Activated CD8-positive, alpha-beta memory T cell treated with anti-CD3 and anti-CD28 coated beads, Interleukin-2, amount 50 U/mL, for 24 hours (primary cell): ENCODE measurements around the gene RARB.

Experiments used
- DNase-seq: peaks from one replicate; pipeline ENCODE4 v3.0.0-alpha.2; 2020; ENCODE audit errors: extremely low read depth

Gene RARB

DNA sequence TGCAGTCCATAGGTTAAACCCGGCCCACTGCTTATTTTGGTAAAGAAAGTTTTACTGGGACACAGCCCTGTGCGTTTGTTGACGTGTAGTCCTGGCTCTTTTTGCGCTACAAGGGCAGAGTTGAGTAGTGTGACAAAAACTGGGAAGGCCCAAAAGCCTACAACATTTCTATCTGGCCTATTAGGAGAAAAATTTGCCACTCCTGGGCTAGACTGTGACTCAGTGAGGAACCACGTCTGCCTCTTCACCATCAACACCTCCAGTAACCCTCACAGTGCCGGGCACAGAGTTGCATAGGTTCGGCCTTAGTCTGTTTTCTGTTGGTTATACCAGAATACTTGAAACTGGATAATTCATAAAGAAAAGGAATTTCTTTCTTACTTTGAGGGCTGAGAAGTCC lies 126.3 kb downstream of the RARB start:
- no peak for DNase-seq

DNA sequence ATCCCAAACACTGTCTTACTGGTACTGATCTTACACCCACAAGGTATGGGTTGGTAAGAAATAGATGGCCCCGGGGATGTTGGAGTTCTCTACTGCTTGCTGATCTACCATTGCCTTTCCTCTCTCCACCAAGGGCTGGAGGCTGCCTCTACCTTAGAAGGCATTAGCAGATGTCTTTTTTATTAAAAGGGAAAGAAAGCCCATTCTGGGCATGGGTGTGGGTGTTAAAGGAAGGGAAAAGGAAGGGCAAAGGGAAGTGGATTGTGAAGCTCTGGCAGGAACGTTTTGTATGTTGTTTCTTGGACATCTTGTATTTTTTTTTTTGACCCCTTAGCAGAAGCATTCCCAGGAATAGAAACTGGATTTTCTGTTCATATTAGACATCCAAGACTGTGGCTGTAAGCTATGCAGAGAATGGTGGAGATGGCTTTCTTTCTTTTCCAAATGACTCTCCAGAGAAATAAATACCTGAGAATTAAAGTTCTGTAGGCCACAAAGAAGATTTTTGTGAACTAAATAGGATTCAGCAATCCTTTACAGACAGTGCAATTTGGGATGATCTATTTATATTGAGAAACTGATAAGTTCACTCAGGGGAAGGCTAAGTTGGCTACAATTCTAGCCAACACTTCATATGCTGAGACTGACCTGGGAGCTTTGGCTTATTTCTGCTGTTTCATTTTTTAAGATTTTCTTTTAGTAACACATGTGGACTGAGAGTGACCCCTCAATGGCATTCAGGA lies 127.8 kb downstream of the RARB start:
- no peak for DNase-seq

DNA sequence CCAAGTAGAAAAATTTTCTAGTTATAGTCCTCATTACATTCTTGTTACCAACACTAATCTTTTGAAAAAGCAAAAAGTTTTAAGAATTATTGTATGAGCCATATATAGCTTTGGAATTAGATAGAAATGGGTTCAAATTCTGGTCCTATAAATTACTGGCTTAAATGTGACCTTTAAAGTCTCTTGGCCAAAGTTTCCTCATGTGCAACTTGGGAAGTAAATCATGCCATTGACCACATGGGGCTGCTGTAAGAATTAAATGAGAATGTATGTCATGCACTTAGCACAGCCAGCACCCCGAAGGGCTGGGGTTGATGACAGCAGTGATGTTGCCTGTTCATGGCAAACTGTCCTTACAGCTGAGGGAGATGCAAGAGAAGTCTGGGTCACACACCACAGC lies 128.4 kb downstream of the RARB start:
- DNase-seq, result no peak

DNA sequence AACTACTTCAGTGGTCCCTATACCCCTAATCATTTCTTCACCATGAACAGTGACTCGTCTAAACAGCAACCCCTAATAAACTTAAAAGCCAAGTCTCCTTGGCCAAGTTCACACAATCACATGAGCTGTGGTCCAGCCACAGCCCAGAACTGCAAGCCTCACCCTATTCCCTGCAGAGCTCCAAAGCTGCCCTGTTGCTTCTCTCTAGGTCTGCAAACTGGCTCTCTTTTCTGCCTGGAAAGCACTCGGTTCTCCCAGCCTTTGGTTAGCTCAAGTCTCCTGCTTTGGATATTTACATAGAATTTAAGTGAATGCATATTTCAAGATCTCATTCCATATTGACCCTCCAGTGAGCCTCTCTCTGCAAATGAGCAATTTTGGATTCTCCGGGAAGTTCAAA lies 129.6 kb downstream of the RARB start:
- no peak for DNase-seq

DNA sequence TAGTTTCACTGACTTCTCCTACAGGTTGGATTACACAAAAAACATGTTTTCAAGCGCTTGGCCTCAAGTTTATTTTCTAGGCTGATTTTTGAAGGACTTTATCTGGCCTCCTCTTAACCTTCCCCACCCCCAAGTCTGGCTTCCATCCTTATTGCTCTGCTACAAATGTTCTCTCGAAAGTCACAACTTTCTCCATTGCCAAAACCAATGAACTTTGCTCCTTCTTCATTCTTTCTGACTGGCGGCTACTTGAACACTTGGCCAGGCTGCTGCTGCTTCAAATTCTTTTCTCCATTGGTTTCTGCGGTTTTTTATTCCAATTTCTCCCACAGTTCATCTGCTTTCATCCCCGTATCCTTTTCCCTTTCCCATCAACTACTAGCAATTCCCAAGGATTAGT lies 130.1 kb downstream of the RARB start:
- no peak for DNase-seq

DNA sequence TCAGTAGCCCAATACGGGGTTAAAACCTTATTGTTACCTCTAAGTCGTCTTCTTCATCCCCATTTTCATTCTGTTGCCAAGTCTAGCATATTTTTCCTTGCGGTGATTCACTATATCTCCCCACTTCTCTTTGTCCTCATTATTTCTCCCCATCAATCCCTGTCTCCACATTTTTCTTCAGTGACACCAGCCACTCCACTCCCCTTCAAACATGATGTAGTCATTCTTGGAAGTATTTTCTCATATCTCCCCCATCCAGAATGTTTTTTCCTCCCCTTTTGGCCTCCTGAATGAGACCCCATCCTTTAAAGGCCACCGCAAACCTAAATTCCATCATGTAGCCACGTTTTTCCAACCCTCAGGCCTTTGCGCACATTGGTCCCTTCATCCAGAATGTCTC lies 130.7 kb downstream of the RARB start:
- no peak for DNase-seq

DNA sequence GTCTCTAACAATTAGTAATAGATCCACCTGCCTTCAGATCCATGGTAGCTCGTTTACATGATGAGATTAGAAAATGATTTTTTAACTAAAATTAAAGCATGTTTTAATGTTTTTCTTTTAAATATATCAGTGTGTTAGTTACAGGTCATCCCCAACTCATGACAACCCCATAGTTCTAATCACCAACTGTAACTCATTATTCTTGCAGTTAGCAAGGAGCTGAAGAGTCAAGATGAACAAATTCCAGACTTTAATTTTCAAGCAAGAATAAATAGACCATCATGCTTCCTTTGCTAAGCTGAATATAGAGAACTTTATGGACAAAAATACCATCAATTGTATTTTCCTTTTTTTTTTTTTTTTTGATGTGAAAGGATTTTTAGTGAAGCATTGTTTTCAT lies 135.5 kb downstream of the RARB start:
- no peak for DNase-seq

DNA sequence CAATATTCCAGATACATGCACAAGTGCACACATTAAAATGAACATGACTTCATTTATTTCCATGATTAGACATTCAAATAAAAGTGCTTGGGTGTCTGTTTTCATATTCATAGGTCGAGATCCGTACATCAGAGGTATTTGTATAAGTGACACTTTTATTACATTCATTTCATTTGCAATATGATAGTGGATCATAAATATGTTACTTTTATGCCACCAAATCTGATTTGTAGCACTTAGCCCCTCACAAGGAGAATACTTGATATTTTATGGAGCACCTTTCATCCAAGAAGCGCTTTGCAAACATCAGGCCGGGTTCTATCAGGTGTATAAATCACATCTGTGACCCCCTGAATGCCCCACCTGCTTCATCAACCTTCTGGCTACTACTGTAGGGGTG lies 136.0 kb downstream of the RARB start:
- no peak for DNase-seq

DNA sequence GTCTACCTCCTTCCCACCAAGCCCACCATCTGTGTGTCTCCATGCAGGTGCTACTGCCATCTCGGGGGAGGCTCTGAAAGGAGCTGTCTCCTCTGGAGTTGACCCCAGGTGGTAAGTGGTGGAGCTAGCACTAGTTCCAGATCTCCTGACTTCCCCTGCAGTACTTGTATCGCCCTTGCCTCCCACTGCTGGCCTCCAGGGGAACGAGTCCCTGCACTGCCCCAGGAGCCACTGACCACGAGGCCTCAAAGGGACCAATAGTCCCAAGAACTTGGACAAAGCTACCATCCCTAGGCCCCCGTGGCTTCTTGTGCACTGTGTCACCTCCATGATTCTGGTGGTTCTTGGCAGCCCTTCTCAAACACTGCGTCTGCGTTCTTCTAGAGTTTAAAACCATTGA lies 137.7 kb downstream of the RARB start:
- DNase-seq, result no peak

DNA sequence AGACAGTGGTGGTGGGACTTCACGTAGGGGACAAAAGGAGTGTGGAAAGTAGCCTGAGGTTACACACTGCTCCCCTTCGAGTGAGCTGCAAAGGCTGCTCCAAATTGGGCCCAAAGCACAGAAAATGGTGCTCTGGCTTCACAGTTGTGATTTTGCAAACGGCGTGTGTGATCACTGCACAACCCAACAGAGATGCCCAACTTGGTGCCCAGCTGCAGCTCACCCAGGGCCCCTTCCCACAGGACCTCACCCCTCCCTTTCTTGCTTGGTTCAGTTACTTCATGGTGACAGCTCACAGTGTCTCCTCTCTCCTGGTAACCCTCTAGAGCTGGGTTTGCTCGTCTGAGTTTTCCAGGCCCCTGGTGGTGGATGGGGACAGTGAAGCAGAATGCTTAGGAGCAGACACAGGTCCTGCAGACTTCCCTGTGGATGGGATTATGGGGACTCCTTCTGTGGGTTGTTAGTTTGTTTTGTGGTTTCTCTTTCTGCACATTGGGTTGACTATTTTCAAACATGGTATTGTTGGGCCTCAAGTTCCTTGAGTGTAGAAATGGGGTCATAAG lies 138.4 kb downstream of the RARB start:
- DNase-seq, result no peak

DNA sequence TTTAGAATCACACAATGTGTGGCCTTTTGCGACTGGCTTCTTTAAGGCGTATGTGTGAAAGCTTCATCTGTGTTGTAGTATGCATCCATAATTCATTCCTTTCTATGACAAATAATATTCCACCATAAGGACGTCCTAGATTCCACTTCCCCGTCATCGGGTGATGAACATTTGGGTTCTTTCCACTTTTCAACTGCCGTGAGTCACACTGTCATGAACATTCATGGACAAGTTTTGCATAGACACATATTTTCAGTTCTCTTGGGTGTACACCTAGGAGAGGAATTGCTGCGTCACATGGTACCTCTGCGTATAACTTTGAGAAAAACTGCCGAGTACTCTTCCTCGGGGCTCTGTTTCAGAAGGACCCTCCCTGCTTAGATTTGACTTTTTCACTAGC lies 139.3 kb downstream of the RARB start:
- DNase-seq, result no peak

DNA sequence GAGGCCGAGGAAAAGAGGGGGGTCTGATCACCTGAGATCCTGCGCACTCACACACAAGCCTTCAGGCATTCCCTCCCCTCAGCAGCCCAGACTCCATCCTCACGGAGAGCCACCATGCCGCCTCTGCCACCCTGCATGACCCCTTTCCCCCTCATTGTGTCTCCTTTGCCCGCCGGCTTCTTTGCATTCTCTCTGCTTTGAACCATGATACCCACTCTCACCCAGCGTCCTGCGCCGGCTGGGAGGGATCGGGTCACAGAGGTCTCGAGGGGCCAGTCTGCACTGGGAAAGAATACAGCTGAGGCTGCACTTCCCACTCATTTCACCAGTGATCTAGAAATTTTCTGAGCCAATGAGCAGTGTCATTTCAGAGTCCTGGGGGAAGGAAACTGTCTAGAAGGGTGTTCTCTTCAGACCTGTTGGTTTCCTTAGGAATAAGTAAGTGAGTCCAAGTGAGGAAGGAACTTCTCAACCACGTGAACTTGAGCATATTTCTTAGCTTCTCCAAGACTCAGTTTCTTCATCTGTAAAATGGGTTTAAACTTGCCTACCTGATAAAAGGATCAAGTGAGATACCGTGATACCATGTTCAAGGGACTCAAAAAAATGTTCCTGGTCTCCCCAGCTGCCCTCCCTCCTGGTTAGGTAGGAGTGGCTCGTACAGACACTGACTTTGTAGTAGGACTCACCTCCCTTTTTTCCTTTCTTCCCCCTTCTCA lies 139.9 kb downstream of the RARB start:
- DNase-seq, result no peak

DNA sequence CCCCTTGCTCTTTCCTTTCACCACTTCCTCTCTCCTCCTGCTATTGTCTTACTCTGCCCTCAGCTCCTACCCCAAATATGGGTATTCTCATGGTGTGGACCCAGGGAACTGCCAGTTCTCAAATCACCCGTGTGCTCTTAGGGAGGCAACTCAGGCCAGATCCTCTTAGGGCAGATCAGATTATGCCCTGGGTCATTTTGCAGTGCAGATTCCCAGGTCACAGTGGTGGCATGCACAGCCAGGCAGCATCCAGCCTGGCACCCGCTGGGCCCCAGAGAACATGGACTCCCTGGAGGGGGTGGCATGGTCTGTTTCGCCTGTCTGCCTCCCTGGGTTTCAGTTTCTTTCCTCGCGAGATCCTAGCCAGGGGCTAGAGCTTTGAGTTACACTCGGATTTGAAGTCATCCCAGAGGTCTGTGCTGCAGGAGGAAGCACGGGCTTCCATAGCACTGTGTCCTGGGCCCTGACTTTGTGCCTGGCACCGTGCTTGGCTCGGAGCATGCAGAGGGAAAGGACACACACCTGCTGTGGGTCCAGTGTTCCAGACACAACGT lies 140.5 kb downstream of the RARB start:
- DNase-seq, result no peak

DNA sequence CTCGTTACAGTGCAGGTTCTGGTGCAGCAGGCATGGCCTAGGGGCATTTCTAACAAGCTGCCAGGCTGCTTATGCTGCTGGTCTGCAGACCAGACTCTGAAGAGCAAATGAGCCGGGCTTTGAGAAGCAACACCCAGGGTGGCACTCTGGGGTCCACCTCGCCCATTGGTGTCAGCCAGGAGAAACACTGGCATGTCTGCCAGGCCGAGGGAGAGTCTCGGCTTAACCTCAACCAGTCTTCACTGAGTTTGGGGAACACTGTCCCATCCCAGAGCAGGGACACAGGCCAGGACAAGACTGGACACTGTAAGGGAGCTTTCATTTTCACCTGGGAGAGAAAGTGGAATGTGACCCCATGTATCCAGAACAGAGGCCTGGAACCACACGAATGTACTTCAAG lies 143.2 kb downstream of the RARB start:
- no peak for DNase-seq

DNA sequence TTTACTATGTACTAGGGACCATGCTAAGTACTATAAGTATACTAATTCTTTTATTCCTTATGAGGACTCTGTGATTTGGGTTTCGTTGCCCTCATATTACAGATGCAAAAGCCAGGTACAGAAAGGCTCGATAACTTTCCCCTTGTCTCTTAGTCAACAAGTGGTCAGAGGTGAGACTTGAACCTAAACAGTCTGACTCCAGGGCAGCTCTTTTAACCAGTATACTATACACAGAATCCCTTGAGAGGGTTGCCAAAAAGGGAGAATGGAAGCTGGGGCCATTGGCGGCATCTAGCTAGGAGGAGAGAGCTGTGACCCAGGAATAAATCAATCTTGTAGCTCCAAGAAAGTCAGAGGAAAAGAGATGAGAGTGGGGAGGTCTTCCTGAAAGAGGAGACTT lies 144.3 kb downstream of the RARB start:
- DNase-seq, result no peak

DNA sequence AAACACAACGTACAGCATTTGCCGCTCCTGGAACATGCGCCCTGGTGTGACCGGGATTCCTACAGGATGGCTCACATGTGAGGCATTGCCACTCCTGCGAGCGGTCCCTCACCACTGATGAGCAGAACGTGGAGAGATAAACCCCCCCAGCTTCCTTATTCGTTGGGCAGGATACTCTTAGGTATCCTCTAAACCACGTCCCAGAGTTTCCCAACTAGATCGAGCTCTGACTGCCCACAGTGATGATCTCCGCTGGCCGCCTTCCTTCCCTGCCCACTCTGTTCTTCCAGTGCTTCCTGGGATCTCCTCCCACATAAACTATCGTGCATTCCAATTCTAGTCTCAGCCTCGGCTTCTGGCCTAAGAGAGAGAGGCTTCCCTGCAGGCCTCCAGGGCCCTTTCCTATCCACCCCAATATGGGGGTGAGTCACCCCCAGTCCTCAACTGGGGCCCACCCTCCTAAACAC lies 144.9 kb downstream of the RARB start:
- no peak for DNase-seq

DNA sequence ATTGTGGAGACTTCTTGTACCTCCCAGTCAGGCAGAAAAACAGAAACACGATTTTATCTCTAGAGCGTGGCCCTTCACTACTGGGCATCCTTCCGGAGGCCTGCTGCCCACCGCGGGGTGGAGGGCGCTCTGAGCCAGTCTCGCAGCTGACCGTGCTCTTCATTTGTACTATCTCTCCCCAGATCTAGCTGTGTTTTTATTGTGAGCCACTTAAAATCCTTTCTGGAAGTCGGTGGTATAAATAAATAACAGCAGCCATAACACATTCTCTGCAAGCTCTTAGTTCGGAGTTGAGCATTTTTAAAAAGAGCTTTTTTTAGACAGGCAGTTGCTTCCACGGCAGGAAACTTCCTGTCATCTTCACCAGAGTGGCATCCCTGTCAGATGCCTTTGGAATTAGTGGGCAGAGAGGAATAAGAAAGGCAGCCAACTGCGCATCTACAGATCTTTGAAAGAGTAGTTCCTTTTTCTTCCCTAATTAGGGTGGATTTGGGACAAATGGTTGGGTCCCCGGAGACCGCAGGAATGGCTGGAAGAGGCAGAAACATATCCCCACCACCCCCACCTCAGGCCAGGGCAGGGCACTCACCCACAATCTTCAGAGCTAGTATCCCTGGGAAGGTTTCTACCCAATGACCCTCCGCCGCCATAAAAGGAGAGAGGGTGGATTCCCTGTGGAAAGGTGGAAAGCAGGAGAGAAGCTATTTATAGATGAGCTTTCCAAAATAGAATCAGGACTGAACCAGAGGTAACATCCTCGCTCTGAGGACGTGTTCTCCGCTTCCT lies 145.5 kb downstream of the RARB start:
- no peak for DNase-seq

DNA sequence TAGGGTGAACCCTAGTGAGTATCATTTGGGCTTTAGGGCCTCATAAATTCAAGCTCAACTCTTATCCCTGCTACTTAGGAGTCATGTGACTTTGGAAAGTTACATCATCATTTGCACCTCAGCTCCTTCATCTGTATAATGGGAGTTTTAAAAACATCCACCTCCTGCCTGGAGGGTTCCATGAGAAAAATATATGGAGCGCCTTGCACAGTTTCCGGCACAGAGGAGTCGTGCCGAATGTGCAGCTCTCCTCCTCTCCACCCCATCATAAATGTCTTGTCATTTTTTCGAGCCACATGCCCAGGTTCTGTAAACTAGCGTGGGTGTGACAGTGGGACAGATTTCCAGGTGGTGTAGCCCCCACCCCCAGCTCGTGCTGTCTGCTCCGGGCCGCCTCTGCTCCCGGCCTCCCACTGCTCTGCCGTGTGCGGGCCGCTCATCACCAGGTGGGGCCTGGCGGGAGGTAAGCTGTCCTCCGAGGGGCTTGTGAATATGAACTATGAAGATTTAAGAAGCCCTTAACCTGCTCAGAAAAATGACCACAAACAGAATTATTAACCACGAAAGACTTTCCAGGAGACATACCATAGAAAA lies 146.2 kb downstream of the RARB start:
- no peak for DNase-seq

DNA sequence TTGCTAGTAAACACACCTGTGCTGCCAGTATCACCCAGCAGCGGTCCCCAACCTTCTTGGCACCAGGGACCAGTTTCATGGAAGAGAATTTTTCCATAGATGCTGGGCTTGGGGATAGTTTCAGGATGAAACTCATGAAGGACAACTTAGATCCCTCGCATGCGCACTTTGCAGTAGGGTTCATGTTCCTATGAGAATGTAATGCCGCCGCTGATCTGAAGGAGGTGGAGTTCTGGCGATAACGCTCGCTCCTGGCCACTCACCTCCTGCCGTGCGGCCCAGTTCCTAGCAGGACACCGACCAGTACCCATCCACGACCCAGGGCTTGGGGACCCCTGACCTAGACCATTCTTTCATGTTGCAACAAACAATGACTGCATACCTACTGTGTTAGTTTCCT lies 146.9 kb downstream of the RARB start:
- DNase-seq, result no peak

DNA sequence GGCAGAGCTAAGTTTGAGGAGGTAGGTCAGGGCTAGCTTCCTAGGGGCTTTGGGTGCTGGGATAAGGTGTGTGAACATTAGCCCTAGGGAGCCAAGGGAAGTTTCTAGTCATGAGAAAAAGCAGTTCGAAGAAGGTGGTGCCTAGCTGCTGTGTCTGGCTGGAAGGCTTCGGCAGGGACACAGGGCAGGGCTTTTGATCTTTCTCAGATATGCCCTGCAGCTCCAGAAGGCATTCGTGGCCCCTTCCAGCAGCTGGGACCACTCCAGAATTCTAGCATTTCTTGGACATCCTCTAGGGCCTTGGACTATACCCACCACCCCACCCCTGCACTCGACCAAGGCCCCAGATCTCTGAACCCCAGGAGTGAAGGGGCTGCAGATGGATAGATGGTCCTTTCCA lies 148.1 kb downstream of the RARB start:
- DNase-seq, result no peak

DNA sequence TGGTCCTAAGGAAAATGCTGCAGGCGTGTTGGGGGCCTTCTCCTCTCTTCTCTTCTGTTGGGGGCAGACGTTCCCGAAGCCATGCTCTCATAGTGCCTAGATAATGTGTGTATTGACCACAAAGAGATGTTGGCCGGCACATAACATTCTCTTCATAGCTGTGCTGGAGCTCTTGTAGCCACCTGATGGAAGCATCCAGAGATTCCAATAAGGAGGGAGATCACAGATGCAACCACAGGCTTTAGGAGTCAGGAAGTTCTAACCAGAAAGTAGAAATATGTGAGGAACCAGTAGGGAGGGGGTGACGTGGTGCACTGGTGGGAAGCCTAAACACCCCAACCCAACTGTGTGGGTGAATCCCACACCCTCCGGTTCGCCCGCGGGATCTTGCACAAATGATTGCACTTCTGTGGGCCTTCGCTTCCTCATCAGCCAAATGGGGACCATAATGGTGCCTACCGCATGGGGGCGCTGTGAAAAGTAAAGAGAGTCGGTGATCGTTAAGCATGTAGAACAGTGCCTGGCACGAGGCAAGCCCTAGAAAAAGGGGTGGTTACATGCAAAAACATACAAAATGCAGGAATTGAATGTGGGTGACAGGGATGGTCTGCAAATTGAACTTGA lies 148.9 kb downstream of the RARB start:
- DNase-seq, result no peak
